Mucosa of stomach (tissue), 1 donor: Measurements from ENCODE around the gene MAPKAPK5.
"Not testable (repeated sequence)": the region's sequence is repeated elsewhere in the genome, so short reads cannot be mapped to it uniquely, and the experiment has no call there.

ENCODE experiments used
- H3K27me3 ChIP-seq: one replicate; pipeline ENCODE4 v1.7.0; 2013; ENCODE audit warnings: mild to moderate bottlenecking, low read length; ENCODE audit not compliant: control insufficient read depth, insufficient read depth
- H3K36me3 ChIP-seq: one replicate; pipeline ENCODE4 v1.7.0; 2013; ENCODE audit warnings: low read length; ENCODE audit not compliant: control insufficient read depth, insufficient read depth
- H3K4me1 ChIP-seq: one replicate; pipeline ENCODE4 v1.7.0; 2013; ENCODE audit warnings: mild to moderate bottlenecking, low read length; ENCODE audit not compliant: control insufficient read depth, insufficient read depth
- H3K4me3 ChIP-seq: one replicate; pipeline ENCODE4 v1.7.0; 2013; ENCODE audit warnings: low read length
- H3K9ac ChIP-seq: one replicate; pipeline ENCODE4 v1.7.0; 2013; ENCODE audit warnings: mild to moderate bottlenecking, low read length, moderate library complexity
- H3K9me3 ChIP-seq: one replicate; pipeline ENCODE4 v1.7.0; 2013; ENCODE audit warnings: mild to moderate bottlenecking, low read length, moderate library complexity; ENCODE audit not compliant: control insufficient read depth
- donor health status: Pancreatic carcinoma.

Gene MAPKAPK5

DNA sequence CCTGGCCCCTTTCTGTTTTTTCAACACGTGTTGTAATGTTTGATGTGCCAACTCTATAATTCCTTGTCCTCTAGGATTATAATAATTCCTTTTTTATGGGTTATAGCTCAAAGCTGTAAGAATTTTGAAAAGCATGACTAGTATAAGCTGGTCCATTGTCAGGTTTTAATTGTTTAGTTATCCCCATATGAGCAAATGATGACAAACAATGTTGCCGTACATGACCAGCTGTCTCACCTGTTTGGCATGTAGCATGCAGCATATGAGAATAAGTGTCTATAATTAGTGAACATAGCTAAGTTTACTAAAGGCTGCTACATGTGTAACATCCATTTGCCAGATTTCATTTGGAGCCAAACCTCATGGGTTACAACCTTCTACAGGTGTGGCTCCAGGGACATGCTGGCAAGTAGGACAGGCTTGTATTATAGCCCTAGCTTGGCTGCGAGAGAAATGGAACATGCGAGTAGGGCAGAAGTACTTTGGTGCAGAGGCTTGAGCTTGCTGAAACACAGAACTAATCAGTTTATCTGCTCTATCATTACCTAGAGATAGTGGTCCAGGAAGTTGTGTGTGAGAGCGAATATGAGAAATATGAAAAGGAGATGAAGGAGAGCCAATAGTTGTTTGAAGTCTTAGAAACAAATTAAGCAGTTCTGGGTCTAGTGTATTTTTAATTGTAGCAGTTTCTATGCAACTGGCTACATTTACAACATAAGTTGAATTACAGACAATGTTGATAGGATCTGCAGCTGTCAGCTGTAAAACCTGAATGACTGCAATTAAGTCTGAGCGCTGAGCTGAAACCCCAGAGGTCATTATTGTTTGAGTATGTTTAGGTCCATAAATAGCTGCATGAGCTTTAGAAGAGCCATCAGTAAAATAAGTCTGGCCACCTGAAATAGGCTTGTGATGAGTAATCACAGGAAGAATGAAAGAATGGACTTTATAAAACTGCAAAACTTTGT, 22.6 kb upstream of the MAPKAPK5 start:
- Histone ChIP-seq H3K9ac (no peak overlapping the region), H3K36me3 (no peaks in the 10 kb centered on the region), H3K27me3 (no peaks in the 10 kb centered on the region), H3K4me3 (no peak overlapping the region), H3K9me3 (no peaks in the 10 kb centered on the region), H3K4me1 (no peaks in the 10 kb centered on the region)

DNA sequence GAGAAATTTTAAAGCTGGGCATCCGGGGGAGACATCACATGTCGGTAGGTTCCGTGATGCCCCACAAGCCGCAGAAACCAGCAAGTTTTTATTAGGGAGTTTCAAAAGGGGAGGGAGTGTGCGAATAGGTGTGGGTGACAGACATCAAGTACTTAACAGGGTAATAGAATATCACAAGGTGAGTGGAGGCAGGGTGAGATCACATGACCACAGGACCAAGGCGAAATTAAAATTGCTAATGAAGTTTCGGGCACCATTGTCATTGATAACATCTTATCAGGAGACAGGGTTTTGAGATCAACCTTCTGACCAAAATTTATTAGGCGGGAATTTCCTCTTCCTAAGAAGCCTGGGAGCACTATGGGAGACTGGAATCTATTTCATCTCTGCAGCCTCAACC, 21.2 kb upstream of the MAPKAPK5 start:
- H3K4me3 ChIP-seq, H3K4me1 ChIP-seq, H3K9me3 ChIP-seq: not testable (repeated sequence)

DNA sequence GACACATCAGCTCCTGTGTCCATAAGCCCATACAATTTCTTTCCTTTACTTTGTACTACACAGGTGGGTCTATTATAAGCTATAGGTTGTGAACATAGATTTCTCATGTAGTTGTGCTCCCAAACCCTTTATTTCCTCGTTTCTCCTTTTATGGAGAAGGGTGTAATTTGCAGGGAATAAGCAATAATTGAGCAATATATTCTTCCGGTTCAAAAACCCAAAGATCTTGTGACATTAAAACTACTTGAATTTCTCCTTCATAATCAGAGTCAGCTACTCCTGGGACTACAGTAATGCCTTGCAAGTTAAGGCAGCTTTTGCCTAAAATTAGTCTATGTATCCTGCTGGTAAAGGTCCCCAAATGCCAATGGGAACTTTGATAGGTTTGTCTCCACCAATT, 19.1 kb upstream of the MAPKAPK5 start:
- Histone ChIP-seq H3K4me3 (no peak overlapping the region), H3K36me3 (no peaks in the 10 kb centered on the region), H3K9me3 (no peaks in the 10 kb centered on the region), H3K4me1 (no peaks in the 10 kb centered on the region), H3K27me3 (no peaks in the 10 kb centered on the region), H3K9ac (no peak overlapping the region)

More for the DNA sequence above, 21.2 kb upstream of the MAPKAPK5 start:
- not testable (repeated sequence) for H3K36me3 ChIP-seq, H3K9ac ChIP-seq, H3K27me3 ChIP-seq

DNA sequence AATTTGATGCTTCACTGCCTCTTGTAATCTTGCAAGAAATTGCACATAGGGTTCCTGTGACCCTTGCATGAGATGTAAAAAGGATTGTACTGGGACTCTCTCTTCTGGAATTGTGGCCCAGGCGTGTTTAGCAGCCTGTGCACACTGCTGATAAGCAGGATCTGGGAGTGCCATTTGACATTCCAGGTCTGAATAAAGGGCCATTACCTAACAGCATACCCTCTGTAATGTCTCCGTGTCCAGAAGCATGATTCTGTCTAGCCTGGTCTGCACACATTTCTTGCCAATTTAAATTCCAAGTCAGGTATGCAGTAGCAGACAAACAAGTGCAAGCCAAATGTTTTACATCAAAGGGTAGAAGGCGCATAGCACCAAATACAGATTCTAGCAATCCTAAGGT, 18.1 kb upstream of the MAPKAPK5 start:
- H3K9ac ChIP-seq: no peak overlapping the region
- H3K36me3 ChIP-seq: no peaks in the 10 kb centered on the region
- no peaks in the 10 kb centered on the region for H3K4me1 ChIP-seq

DNA sequence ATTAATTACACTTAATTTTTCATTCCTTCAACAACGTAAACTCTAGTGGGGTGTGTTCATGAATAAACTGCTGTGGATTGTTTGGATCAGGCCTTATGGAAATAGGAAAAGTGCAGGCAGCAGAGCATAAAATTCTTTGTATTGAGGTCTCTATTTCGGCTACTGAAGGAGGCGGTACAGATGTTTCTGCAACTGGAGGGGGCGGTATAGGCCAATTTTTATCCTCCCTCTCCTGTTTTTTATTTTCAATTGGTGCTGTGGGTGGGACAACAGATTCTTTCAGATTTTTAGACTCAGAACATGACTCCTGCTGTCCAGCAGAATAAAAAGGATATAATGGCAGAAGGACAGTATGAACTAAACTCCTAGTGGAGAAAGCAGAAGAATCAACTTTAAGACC, 17.7 kb upstream of the MAPKAPK5 start:
- H3K27me3 ChIP-seq, H3K9me3 ChIP-seq, H3K36me3 ChIP-seq, H3K4me3 ChIP-seq, H3K4me1 ChIP-seq, H3K9ac ChIP-seq: not testable (repeated sequence)

More for the DNA sequence above, 18.1 kb upstream of the MAPKAPK5 start:
- no peak overlapping the region for H3K4me3 ChIP-seq
- H3K9me3 ChIP-seq: no peaks in the 10 kb centered on the region
- no peaks in the 10 kb centered on the region for H3K27me3 ChIP-seq

DNA sequence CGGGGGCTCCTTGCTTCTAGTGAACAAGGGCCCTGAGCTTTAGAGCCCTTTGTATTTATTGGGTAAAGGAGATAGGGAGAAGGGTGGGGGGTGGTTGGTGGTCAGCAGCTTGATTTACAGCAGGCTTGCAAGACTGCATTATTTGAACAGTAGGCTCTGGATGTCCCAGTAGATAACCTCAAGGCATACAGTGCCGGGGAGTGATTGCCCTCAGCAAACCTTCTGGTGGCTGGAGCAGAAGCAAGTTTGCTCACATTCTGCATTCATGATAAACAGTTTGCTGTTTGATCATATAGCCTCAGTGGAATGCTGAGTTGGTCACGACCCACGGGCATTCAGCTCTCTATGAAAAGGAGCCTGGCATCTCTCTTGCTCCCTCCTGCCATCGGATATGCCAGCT, 16.5 kb upstream of the MAPKAPK5 start:
- Histone ChIP-seq H3K36me3 (no peaks in the 10 kb centered on the region), H3K4me3 (no peak overlapping the region), H3K4me1 (no peaks in the 10 kb centered on the region), H3K9ac (no peak overlapping the region), H3K27me3 (no peaks in the 10 kb centered on the region), H3K9me3 (no peaks in the 10 kb centered on the region)

DNA sequence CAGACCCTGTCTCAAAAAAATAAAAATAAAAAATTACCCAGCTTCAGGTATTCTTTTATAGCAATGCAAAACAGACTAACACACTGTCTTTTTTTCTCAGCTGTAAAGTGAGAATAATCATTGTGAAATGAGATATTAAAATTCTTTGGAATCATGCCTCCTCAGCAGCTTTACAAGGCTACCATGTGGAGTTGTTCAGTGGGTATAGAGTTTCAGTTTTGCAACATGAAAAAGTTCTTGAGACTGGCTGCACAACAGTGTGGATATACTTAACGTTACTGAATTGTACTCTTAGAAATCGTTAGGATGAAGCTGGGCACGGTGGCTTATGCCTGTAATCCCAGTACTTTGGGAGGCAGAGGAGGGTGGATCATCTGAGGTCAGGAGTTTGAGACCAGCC, 15.7 kb upstream of the MAPKAPK5 start:
- Histone ChIP-seq H3K4me1 (no peaks in the 10 kb centered on the region), H3K4me3 (no peak overlapping the region), H3K27me3 (no peaks in the 10 kb centered on the region), H3K9me3 (no peaks in the 10 kb centered on the region), H3K9ac (no peak overlapping the region), H3K36me3 (no peaks in the 10 kb centered on the region)

DNA sequence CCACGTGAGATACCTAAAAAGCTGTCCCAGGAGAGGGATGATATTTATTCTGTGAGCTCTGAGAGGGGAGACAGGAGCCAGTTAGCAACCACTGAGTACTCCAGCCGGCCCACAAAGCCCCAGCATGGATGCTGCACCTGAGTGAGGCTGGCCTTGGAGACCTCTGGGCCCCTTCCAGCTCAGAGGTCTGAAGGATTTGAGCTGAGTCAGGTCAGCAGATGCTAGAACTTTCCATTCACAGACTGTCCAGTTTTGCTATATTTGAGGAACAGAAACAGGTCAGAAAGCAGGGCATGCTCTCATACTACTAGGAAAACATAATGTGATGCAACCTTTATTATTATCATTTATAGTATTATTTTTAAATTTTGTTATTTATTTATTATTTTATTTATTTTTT, 15.0 kb upstream of the MAPKAPK5 start:
- H3K36me3 ChIP-seq: no peaks in the 10 kb centered on the region
- no peaks in the 10 kb centered on the region for H3K9me3 ChIP-seq
- no peaks in the 10 kb centered on the region for H3K27me3 ChIP-seq
- no peak overlapping the region for H3K9ac ChIP-seq
- H3K4me1 ChIP-seq: no peaks in the 10 kb centered on the region
- H3K4me3 ChIP-seq: no peak overlapping the region

DNA sequence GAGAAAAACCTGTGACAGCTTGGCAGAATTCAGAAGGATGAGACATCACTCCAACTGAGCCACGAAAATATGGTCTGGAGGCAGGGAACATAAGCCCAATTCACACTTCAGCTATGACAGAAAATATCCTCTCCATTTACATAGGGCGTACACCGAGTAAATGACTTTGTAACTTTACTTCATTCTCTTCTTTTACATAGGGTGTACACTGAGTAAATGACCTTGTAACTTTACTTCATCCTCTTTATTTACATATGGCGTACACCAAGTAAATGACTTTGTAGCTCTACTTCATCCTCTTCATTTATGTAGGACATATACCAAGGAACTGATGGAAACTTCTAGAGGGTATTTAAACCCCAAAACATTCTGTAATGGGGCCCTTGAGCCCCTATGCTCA, 14.1 kb upstream of the MAPKAPK5 start:
- Histone ChIP-seq H3K27me3 (no peaks in the 10 kb centered on the region), H3K9me3 (no peaks in the 10 kb centered on the region), H3K9ac (no peak overlapping the region)

DNA sequence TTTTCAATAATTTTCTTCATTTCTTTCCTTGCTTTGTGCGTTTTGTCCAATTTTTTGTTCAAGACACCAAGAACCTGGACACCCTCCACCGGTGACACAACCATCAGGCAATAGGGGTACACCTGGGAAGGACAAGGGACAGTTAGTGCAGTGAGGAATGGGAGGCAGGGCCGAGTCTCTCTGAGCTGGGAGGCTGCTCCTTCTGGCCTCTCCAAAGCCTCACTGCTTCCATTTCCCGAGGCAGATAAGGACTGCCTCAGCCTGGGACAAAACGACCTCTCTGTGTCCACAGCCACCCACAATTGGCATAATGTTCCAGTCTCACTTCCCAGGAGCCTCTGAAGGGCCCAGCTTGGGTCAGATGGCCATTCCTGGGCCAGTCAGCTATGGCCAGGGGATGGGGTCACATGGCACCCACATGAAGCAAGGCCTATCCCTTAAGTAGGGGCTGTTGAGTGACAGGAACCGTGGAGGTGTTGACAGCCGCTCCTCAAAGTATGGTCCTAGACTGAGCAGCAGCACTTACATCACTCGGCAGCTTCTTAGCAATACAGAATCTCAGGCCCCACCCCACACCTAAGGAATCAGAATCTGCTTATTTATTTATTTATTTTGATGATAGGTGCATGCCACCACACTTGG, 13.6 kb upstream of the MAPKAPK5 start:
- no peaks in the 10 kb centered on the region for H3K27me3 ChIP-seq
- H3K9ac ChIP-seq: no peak overlapping the region
- H3K4me3 ChIP-seq: no peak overlapping the region
- H3K4me1 ChIP-seq: no peaks in the 10 kb centered on the region
- no peaks in the 10 kb centered on the region for H3K9me3 ChIP-seq
- no peaks in the 10 kb centered on the region for H3K36me3 ChIP-seq

More for the DNA sequence above, 14.1 kb upstream of the MAPKAPK5 start:
- Histone ChIP-seq H3K36me3 (no peaks in the 10 kb centered on the region), H3K4me1 (no peaks in the 10 kb centered on the region), H3K4me3 (no peak overlapping the region)

DNA sequence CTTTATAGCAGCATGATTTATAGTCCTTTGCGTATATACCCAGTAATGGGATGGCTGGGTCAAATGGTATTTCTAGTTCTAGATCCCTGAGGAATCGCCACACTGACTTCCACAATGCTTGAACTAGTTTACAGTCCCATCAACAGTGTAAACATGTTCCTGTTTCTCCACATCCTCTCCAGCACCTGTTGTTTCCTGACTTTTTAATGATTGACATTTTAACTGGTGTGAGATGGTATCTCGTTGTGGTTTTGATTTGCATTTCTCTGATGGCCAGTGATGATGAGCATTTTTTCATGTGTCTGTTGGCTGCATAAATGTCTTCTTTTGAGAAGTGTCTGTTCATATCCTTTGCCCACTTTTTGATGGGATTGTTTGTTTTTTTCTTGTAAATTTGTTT, 12.4 kb upstream of the MAPKAPK5 start:
- H3K9me3 ChIP-seq, H3K36me3 ChIP-seq, H3K4me3 ChIP-seq, H3K27me3 ChIP-seq, H3K4me1 ChIP-seq, H3K9ac ChIP-seq: not testable (repeated sequence)

DNA sequence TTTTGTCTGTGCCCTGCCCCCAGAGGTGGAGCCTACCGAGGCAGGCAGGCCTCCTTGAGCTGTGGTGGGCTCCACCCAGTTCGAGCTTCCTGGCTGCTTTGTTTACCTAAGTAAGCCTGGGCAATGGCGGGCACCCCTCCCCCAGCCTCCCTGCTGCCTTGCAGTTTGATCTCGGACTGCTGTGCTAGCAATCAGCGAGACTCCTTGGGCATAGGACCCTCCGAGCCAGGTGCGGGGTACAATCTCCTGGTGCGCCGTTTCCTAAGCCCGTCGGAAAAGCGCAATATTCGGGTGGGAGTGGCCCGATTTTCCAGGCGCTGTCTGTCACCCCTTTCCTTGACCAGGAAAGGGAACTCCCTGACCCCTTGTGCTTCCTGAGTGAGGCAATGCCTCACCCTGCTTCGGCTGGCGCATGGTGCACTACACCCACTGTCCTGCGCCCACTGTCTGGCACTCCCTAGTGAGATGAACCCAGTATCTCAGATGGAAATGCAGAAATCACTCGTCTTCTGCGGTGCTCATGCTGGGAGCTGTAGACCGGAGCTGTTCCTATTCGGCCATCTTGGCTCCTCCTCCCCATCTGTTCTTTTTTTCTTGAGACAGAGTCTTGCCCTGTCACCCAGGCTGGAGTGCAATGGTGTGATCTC, 7.2 kb upstream of the MAPKAPK5 start:
- H3K36me3 ChIP-seq, H3K4me1 ChIP-seq, H3K9me3 ChIP-seq, H3K4me3 ChIP-seq, H3K27me3 ChIP-seq, H3K9ac ChIP-seq: not testable (repeated sequence)
